ENCODE measurements around the gene KRTAP19-7.

KRTAP19-7 gene

DNA sequence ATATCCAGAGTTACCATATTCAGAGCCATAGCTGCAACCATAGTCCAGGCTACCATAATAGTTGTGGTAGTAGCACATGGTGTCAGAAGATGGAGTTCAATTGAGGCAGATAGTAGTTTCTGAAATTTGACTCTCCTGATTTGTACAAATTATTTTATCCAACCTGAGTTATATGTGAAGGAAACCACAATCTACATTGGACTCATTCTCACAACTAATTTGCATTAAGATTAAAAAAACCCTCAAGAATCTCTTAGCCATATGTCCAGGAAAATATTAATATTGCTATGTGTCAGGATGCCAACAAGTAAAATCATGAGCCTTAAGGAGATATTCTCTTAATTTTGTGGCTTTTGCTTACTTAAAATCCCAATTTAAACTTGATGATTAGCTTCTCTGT is 29.2 kb upstream of the KRTAP19-7 start, which contains the start of gene KRTAP22-2:
KRTAP22-2 (minus strand) TSS at position 101 of the 400 bp plus-strand sequence.
- Histone ChIP-seq H3K27ac (ENCODE audit: poor library complexity, severe bottlenecking) (no peak within 1 kb of the TSS), H3K9me3 (ENCODE audit: severe bottlenecking) (no peaks in the 10 kb centered on the region), H3K27me3 (ENCODE audit: insufficient read depth, poor library complexity, severe bottlenecking) (peaks cover 4% of the 10 kb centered on the region), H3K36me3 (ENCODE audit: low read depth) (no peaks in the 10 kb centered on the region), H3K4me3 (ENCODE audit: severe bottlenecking) (no peak within 1 kb of the TSS), H3K4me1 (ENCODE audit: insufficient read depth, poor library complexity, severe bottlenecking) (no peaks in the 10 kb centered on the region)
- ATAC-seq (ENCODE audit: low read depth) (no peak), DNase-seq (ENCODE audit: low spot score) (no peak)
- TF ChIP-seq, protein P1, sequence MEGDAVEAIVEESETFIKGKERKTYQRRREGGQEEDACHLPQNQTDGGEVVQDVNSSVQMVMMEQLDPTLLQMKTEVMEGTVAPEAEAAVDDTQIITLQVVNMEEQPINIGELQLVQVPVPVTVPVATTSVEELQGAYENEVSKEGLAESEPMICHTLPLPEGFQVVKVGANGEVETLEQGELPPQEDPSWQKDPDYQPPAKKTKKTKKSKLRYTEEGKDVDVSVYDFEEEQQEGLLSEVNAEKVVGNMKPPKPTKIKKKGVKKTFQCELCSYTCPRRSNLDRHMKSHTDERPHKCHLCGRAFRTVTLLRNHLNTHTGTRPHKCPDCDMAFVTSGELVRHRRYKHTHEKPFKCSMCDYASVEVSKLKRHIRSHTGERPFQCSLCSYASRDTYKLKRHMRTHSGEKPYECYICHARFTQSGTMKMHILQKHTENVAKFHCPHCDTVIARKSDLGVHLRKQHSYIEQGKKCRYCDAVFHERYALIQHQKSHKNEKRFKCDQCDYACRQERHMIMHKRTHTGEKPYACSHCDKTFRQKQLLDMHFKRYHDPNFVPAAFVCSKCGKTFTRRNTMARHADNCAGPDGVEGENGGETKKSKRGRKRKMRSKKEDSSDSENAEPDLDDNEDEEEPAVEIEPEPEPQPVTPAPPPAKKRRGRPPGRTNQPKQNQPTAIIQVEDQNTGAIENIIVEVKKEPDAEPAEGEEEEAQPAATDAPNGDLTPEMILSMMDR (IDR thresholded peaks at IDR 0.05; ENCODE audit: poor library complexity, severe bottlenecking), result no peak

DNA sequence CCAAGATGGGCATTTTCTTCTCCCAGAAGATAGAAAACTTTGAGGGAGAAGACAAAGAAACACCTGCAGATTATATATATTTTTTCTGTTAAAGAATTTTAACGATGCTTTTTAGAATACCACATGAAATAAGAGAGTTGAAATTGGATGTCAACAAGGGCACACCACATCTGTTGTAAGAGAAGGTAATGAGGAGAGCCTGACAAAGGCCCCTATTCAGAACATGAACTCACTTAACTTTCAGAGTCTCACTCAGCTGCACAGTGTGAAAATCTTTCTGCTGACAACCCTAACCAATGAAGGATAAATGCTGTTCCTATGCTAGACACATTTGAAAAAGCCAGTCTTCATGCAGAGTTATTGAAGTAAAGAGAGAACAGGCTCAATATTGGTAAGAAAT is 21.8 kb upstream of the KRTAP19-7 start:
- ATAC-seq (ENCODE audit: low read depth), result no peak
- no peaks in the 10 kb centered on the region for H3K9me3 ChIP-seq (ENCODE audit: severe bottlenecking)
- H3K4me1 ChIP-seq (ENCODE audit: insufficient read depth, poor library complexity, severe bottlenecking), result no peaks in the 10 kb centered on the region

DNA sequence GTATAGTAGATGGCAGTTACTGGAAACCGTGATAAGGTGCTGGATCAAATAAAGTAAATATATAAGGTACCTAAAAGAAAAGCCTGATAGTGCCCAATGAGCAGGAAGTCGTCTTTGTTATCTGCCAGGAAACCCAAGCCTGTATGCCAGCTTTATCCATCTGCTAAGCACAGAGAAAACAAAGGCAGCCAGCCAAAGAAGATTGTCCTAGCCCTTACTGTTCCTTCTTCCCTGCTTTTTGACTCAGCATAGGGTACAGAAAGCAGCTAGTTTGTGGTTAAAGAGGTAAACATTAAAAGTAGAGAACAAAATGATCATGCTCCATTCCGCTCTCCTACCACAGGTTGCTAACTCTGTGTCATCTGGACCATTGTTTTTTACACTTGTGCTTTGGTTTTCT is 19.0 kb upstream of the KRTAP19-7 start:
- TF ChIP-seq, protein P1 (IDR thresholded peaks at IDR 0.05; ENCODE audit: poor library complexity, severe bottlenecking), result no peak
- no peak overlapping the region for H3K27ac ChIP-seq (ENCODE audit: poor library complexity, severe bottlenecking)
- no peaks in the 10 kb centered on the region for H3K4me1 ChIP-seq (ENCODE audit: insufficient read depth, poor library complexity, severe bottlenecking)
- H3K4me3 ChIP-seq (ENCODE audit: severe bottlenecking), result no peak overlapping the region
- H3K27me3 ChIP-seq (ENCODE audit: insufficient read depth, poor library complexity, severe bottlenecking), result peaks cover 14% of the 10 kb centered on the region
- DNase-seq (ENCODE audit: low spot score), result no peak
- ATAC-seq (ENCODE audit: low read depth), result no peak
- H3K36me3 ChIP-seq (ENCODE audit: low read depth), result no peaks in the 10 kb centered on the region
- no peaks in the 10 kb centered on the region for H3K9me3 ChIP-seq (ENCODE audit: severe bottlenecking)

More for the DNA sequence above, 21.8 kb upstream of the KRTAP19-7 start:
- peaks cover 18% of the 10 kb centered on the region for H3K27me3 ChIP-seq (ENCODE audit: insufficient read depth, poor library complexity, severe bottlenecking)
- no peak overlapping the region for H3K27ac ChIP-seq (ENCODE audit: poor library complexity, severe bottlenecking)
- no peaks in the 10 kb centered on the region for H3K36me3 ChIP-seq (ENCODE audit: low read depth)
- no peak for DNase-seq (ENCODE audit: low spot score)
- no peak overlapping the region for H3K4me3 ChIP-seq (ENCODE audit: severe bottlenecking)
- TF ChIP-seq, protein P1 (IDR thresholded peaks at IDR 0.05; ENCODE audit: poor library complexity, severe bottlenecking), result no peak

DNA sequence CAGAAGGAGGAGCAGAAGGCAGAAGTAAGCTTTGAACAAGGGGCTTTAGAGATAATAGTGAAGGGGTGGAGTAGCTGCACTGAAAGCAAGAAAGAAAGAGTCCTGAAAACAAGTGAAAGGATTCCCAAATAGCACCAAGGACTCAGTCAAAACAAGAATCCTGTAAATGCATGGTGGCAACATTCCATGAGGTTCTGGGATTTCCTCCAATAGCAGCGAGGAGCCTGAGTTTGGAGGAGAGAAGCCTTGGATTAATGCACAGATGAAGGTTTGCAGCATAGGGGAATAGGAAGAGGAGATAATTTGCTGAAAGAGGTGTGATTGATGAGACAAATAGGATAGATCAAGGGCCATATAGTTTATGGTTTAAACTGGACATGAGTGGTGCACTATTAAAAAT is 18.2 kb upstream of the KRTAP19-7 start:
- no peaks in the 10 kb centered on the region for H3K36me3 ChIP-seq (ENCODE audit: low read depth)
- H3K9me3 ChIP-seq (ENCODE audit: severe bottlenecking), result no peaks in the 10 kb centered on the region
- ATAC-seq (ENCODE audit: low read depth), result no peak
- TF ChIP-seq, protein P1 (IDR thresholded peaks at IDR 0.05; ENCODE audit: poor library complexity, severe bottlenecking), result no peak
- no peak overlapping the region for H3K27ac ChIP-seq (ENCODE audit: poor library complexity, severe bottlenecking)
- DNase-seq (ENCODE audit: low spot score), result no peak
- H3K27me3 ChIP-seq (ENCODE audit: insufficient read depth, poor library complexity, severe bottlenecking), result peaks cover 14% of the 10 kb centered on the region
- no peak overlapping the region for H3K4me3 ChIP-seq (ENCODE audit: severe bottlenecking)
- H3K4me1 ChIP-seq (ENCODE audit: insufficient read depth, poor library complexity, severe bottlenecking), result no peaks in the 10 kb centered on the region

DNA sequence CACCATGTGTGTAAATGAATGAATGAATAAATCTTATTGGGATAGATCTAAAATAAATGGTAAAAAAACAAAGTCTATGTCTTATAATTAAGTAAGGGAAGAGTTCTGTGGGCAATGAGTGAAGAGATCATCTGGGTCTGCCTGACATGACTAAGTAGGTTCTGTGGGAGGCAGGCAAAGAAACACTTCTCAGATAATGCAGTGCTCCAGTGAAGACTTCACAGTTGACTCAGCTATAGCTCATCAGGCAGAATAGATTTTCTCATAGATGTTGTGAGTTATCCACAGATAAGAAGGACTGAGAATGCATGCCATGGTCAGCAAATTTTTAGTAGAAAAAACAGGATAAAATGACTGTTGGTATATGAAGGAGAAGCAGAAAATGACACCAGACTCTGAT is 16.7 kb upstream of the KRTAP19-7 start:
- Histone ChIP-seq H3K9me3 (ENCODE audit: severe bottlenecking) (no peaks in the 10 kb centered on the region), H3K27me3 (ENCODE audit: insufficient read depth, poor library complexity, severe bottlenecking) (peaks cover 14% of the 10 kb centered on the region), H3K4me3 (ENCODE audit: severe bottlenecking) (no peak overlapping the region), H3K36me3 (ENCODE audit: low read depth) (no peaks in the 10 kb centered on the region), H3K4me1 (ENCODE audit: insufficient read depth, poor library complexity, severe bottlenecking) (no peaks in the 10 kb centered on the region), H3K27ac (ENCODE audit: poor library complexity, severe bottlenecking) (no peak overlapping the region)
- ATAC-seq (ENCODE audit: low read depth), result no peak
- TF ChIP-seq, protein P1 (IDR thresholded peaks at IDR 0.05; ENCODE audit: poor library complexity, severe bottlenecking), result no peak
- DNase-seq (ENCODE audit: low spot score), result no peak
